AG04450 (cell line): Measurements from ENCODE around the gene C1QTNF7. TPM values are rescaled to one million over a fixed set of nuclear protein-coding genes. Genes with fewer than 3 reads are reported as not detected.

Experiments used
- CTCF ChIA-PET: fragments of 300-600, 350-600 bp; formaldehyde crosslinking; extraction: SDS; loops from one replicate; lab custom pipeline; 2022; ENCODE audit warnings: antibody characterized with exemption, inconsistent platforms; lab: Charles Lee
- POLR2A ChIA-PET: fragments of 350-600 bp; formaldehyde crosslinking; extraction: SDS; loops from one replicate; lab custom pipeline; 2021; ENCODE audit warnings: antibody characterized with exemption, inconsistent platforms; lab: Yijun Ruan, JAX
- DNase-seq: peaks from one replicate; pipeline ENCODE4 v3.0.0-alpha.2; 2011; ENCODE audit warnings: low read depth, low spot score
- H3K27ac ChIP-seq: one replicate; pipeline ENCODE4 v1.5.1; 2012; ENCODE audit warnings: low read depth, low read length, control low read depth
- H3K27me3 ChIP-seq: one replicate; pipeline ENCODE4 v1.6.0; 2012; ENCODE audit warnings: low read length; ENCODE audit not compliant: control insufficient read depth, insufficient read depth
- H3K4me3 ChIP-seq: 2 replicates; pipeline ENCODE4 v1.5.1; 2011; ENCODE audit warnings: mild to moderate bottlenecking, low read depth, low read length, control low read depth
- H3K9me3 ChIP-seq: 2 replicates; pipeline ENCODE4 v1.5.1; 2012; ENCODE audit warnings: low read length; ENCODE audit not compliant: control insufficient read depth, insufficient read depth
- polyA plus RNA-seq: library from polyadenylated mRNA; depleted of rRNA; stranded (reverse); fragments of >200 nt; gene quantifications from 2 replicates; pipeline ENCODE4 v1.2.3, GENCODE V29; 2011
- TF ChIP-seq, protein P1 (sequence below): IDR thresholded peaks from 2 replicates; pipeline ENCODE4 v1.5.1; 2011; ENCODE audit warnings: low read depth, low read length, control low read depth, inconsistent platforms

C1QTNF7 gene
- polyA plus RNA-seq, 1 experiment: 2.9 TPM

- Histone ChIP-seq H3K27ac (no peak overlapping the region), H3K4me3 (no peak overlapping the region), H3K9me3 (no peaks in the 10 kb centered on the region), H3K27me3 (no peaks in the 10 kb centered on the region)
- ChIA-PET CTCF (interaction anchor here (1.1 to 2.1 kb wide), 2 partner anchors 9 to 10 kb away, joined by 4 to 5 read pairs; no protein-coding TSS in a partner anchor), POLR2A (interaction anchor here (0.6 kb wide), 1 partner anchor 766 kb away, joined by 3 read pairs; no protein-coding TSS in a partner anchor)
- DNase-seq: no peak
- TF ChIP-seq, protein P1, sequence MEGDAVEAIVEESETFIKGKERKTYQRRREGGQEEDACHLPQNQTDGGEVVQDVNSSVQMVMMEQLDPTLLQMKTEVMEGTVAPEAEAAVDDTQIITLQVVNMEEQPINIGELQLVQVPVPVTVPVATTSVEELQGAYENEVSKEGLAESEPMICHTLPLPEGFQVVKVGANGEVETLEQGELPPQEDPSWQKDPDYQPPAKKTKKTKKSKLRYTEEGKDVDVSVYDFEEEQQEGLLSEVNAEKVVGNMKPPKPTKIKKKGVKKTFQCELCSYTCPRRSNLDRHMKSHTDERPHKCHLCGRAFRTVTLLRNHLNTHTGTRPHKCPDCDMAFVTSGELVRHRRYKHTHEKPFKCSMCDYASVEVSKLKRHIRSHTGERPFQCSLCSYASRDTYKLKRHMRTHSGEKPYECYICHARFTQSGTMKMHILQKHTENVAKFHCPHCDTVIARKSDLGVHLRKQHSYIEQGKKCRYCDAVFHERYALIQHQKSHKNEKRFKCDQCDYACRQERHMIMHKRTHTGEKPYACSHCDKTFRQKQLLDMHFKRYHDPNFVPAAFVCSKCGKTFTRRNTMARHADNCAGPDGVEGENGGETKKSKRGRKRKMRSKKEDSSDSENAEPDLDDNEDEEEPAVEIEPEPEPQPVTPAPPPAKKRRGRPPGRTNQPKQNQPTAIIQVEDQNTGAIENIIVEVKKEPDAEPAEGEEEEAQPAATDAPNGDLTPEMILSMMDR: no peak
These were observed 60.3 kb downstream of the C1QTNF7 start for GRCh38 chr4:15488136-15488535.

- CTCF ChIA-PET: interaction anchor here (2.1 kb wide), 1 partner anchor 10 kb away, joined by 5 read pairs; no protein-coding TSS in a partner anchor
- peak overlapping the region; percentile 84 for H3K27ac ChIP-seq
- POLR2A ChIA-PET: interaction anchor here (0.6 kb wide), 1 partner anchor 165 kb away, joined by 4 read pairs; no protein-coding TSS in a partner anchor
- peak; percentile 79 for DNase-seq
- no peaks in the 10 kb centered on the region for H3K9me3 ChIP-seq
- H3K4me3 ChIP-seq: no peak overlapping the region
- TF ChIP-seq, protein P1: no peak
- H3K27me3 ChIP-seq: no peaks in the 10 kb centered on the region
These were observed 61.0 kb downstream of the C1QTNF7 start for GRCh38 chr4:15488658-15489470.

DNA sequence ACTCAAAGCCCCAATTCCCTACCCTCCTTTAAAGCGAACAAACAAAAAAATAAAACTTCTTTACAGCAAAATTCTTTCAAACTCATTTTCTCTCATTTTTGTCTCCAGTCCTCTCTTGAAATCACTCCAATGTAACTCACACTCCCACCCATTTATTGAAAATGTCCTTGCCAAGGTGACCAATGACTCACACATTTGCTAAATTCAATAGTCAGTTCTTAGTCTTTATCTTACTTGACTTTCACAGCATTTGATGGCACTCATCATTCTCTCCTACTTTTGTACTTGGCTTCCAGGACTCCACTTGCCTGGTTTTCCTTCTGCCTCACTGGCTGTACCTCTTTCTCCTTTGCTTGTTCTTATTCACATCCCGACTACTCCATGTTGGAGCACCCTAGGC is 61.7 kb downstream of the C1QTNF7 start:
- Histone ChIP-seq H3K27me3 (no peaks in the 10 kb centered on the region), H3K27ac (peak overlapping the region; percentile 84), H3K4me3 (no peak overlapping the region), H3K9me3 (no peaks in the 10 kb centered on the region)
- TF ChIP-seq, protein P1: no peak
- ChIA-PET CTCF (no interaction called here), POLR2A (interaction anchor here (0.6 kb wide), 1 partner anchor 165 kb away, joined by 4 read pairs; no protein-coding TSS in a partner anchor)
- no peak for DNase-seq

GRCh38 chr4:15493411-15493810 is 65.6 kb downstream of the C1QTNF7 start:
- CTCF ChIA-PET: interaction anchor here (1.9 kb wide), 1 partner anchor 14 kb away, joined by 6 read pairs; no protein-coding TSS in a partner anchor
- POLR2A ChIA-PET: no interaction called here
- TF ChIP-seq, protein P1: no peak
- Histone ChIP-seq H3K9me3 (no peaks in the 10 kb centered on the region), H3K4me3 (no peak overlapping the region), H3K27me3 (no peaks in the 10 kb centered on the region), H3K27ac (no peak overlapping the region)
- DNase-seq: no peak

DNA sequence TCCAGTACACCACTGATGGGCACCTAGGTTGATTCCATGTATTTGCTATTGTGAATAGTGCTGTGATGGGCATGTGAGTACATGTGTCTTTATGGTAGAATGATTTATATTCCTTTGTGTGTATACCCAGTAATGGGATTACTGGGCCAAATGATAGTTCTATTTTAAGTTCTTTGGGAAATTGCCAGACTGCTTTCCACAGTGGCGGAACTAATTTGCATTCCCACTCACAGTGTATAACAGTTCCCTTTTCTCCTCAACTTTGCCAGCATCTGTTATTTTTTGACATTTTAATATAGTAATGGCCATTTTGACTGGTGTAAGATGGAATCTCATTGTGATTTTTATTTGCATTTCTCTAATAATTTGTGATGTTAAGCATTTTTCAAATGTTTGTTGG is 67.8 kb downstream of the C1QTNF7 start:
- DNase-seq: no peak
- no peaks in the 10 kb centered on the region for H3K9me3 ChIP-seq
- POLR2A ChIA-PET: no interaction called here
- CTCF ChIA-PET: interaction anchor here (0.7 kb wide), 1 partner anchor 234 kb away, joined by 3 read pairs; no protein-coding TSS in a partner anchor
- no peaks in the 10 kb centered on the region for H3K27me3 ChIP-seq
- TF ChIP-seq, protein P1: no peak
- no peak overlapping the region for H3K4me3 ChIP-seq
- no peak overlapping the region for H3K27ac ChIP-seq
